Ishikawa (cell line): ENCODE results near the gene CLCA2.

Experiments used
- CEBPB ChIP-seq: IDR thresholded peaks from 2 replicates; pipeline ENCODE4 v1.6.1; 2012
- CREB1 ChIP-seq: IDR thresholded peaks from 2 replicates; pipeline ENCODE4 v1.6.1; 2012; ENCODE audit warnings: low read depth
- EGR1 ChIP-seq: IDR thresholded peaks from 2 replicates; pipeline ENCODE4 v1.6.1; 2012
- EP300 ChIP-seq: IDR thresholded peaks from 2 replicates; pipeline ENCODE4 v1.6.1; 2012; ENCODE audit warnings: borderline replicate concordance
- FOXM1 ChIP-seq: IDR thresholded peaks from 2 replicates; pipeline ENCODE4 v1.6.1; 2012; ENCODE audit warnings: low read depth, borderline replicate concordance
- MAX ChIP-seq: IDR thresholded peaks from 2 replicates; pipeline ENCODE4 v1.6.1; 2012
- NFIC ChIP-seq: IDR thresholded peaks from 2 replicates; pipeline ENCODE4 v1.6.1; 2012
- RAD21 ChIP-seq: IDR thresholded peaks from 2 replicates; pipeline ENCODE4 v1.6.1; 2012; ENCODE audit warnings: low read depth
- REST ChIP-seq: IDR thresholded peaks from 2 replicates; pipeline ENCODE4 v1.6.1; 2012; ENCODE audit warnings: low read depth, mild to moderate bottlenecking
- TAF1 ChIP-seq: IDR thresholded peaks from 2 replicates; pipeline ENCODE4 v1.6.1; 2012; ENCODE audit warnings: low read depth, mild to moderate bottlenecking
- TCF12 ChIP-seq: IDR thresholded peaks from 2 replicates; pipeline ENCODE4 v1.6.1; 2012; ENCODE audit warnings: low read depth
- TEAD4 ChIP-seq: IDR thresholded peaks from 2 replicates; pipeline ENCODE4 v1.6.1; 2012
- USF1 ChIP-seq: IDR thresholded peaks from 2 replicates; pipeline ENCODE4 v1.6.1; 2012
- YY1 ChIP-seq: IDR thresholded peaks from 2 replicates; pipeline ENCODE4 v1.6.1; 2012; ENCODE audit warnings: low read depth
- ZBTB7A ChIP-seq: IDR thresholded peaks from 2 replicates; pipeline ENCODE4 v1.6.1; 2012; ENCODE audit warnings: low read depth

Gene CLCA2

GRCh38 chr1:86477256-86477655, 53.3 kb downstream of the CLCA2 start:
- TF ChIP-seq EGR1 (no peak), USF1 (no peak), TEAD4 (no peak), TAF1 (no peak), RAD21 (no peak), ZBTB7A (no peak), TCF12 (no peak), YY1 (no peak), REST (no peak)

GRCh38 chr1:86477682-86478081, 53.7 kb downstream of the CLCA2 start:
- TF ChIP-seq USF1 (no peak), ZBTB7A (no peak), FOXM1 (no peak), NFIC (no peak), EGR1 (no peak), CEBPB (no peak), TAF1 (no peak), RAD21 (no peak)

- TF ChIP-seq TCF12 (no peak), EP300 (no peak), NFIC (no peak), ZBTB7A (no peak)
Observed at GRCh38 chr1:86478416-86479156, 54.6 kb downstream of the CLCA2 start.

- TF ChIP-seq CEBPB (no peak), EP300 (no peak), MAX (no peak), EGR1 (no peak), TAF1 (no peak), ZBTB7A (no peak), YY1 (no peak), CREB1 (no peak), TCF12 (no peak), RAD21 (no peak), NFIC (no peak), TEAD4 (no peak), FOXM1 (no peak), USF1 (no peak), REST (no peak)
Observed at GRCh38 chr1:86481966-86482365, 58.0 kb downstream of the CLCA2 start.

- TF ChIP-seq EGR1, result no peak
- no peak for TF ChIP-seq REST
- no peak for TF ChIP-seq ZBTB7A
- TF ChIP-seq CREB1, result no peak
- TF ChIP-seq EP300, result no peak
- no peak for TF ChIP-seq RAD21
- TF ChIP-seq USF1, result no peak
- TF ChIP-seq CEBPB, result no peak
- no peak for TF ChIP-seq NFIC
- TF ChIP-seq MAX, result no peak
Observed at GRCh38 chr1:86487131-86487810, 63.3 kb downstream of the CLCA2 start.
